Measurements from ENCODE around the gene ZGPAT. TPM values are rescaled to one million over a fixed set of nuclear protein-coding genes. Genes with fewer than 3 reads are reported as not detected.

ZGPAT gene
- total RNA-seq, 1 donor, result 14.0 TPM

GRCh38 chr20:63686492-63687321 is 21.1 kb upstream of the ZGPAT start:
- Histone ChIP-seq H3K9me3 (ENCODE audit: low read depth, low read length) (no peaks in the 10 kb centered on the region), H3K27me3 (ENCODE audit: insufficient read depth, low read length) (no peaks in the 10 kb centered on the region), H3K4me3 (ENCODE audit: low read length) (no peak overlapping the region), H3K4me1 (ENCODE audit: insufficient read depth, low read length) (peaks cover 33% of the 10 kb centered on the region)

- H3K4me1 ChIP-seq (ENCODE audit: insufficient read depth, low read length), result peaks cover 33% of the 10 kb centered on the region
These were observed 20.2 kb upstream of the ZGPAT start for GRCh38 chr20:63687419-63688178.

GRCh38 chr20:63688228-63689045 is 19.4 kb upstream of the ZGPAT start:
- Histone ChIP-seq H3K9me3 (ENCODE audit: low read depth, low read length) (no peaks in the 10 kb centered on the region), H3K4me1 (ENCODE audit: insufficient read depth, low read length) (peaks cover 33% of the 10 kb centered on the region), H3K27me3 (ENCODE audit: insufficient read depth, low read length) (no peaks in the 10 kb centered on the region), H3K4me3 (ENCODE audit: low read length) (no peak overlapping the region)

More at GRCh38 chr20:63687419-63688178, 20.2 kb upstream of the ZGPAT start:
- H3K4me3 ChIP-seq (ENCODE audit: low read length), result no peak overlapping the region
- H3K9me3 ChIP-seq (ENCODE audit: low read depth, low read length), result no peaks in the 10 kb centered on the region
- no peaks in the 10 kb centered on the region for H3K27me3 ChIP-seq (ENCODE audit: insufficient read depth, low read length)

- Histone ChIP-seq H3K4me1 (ENCODE audit: insufficient read depth, low read length) (peaks cover 33% of the 10 kb centered on the region), H3K4me3 (ENCODE audit: low read length) (no peak overlapping the region), H3K27me3 (ENCODE audit: insufficient read depth, low read length) (no peaks in the 10 kb centered on the region), H3K9me3 (ENCODE audit: low read depth, low read length) (no peaks in the 10 kb centered on the region)
These were observed 18.5 kb upstream of the ZGPAT start for GRCh38 chr20:63689046-63690002.

GRCh38 chr20:63690003-63690897 is 17.6 kb upstream of the ZGPAT start:
- H3K9me3 ChIP-seq (ENCODE audit: low read depth, low read length), result no peaks in the 10 kb centered on the region
- no peak overlapping the region for H3K4me3 ChIP-seq (ENCODE audit: low read length)
- no peaks in the 10 kb centered on the region for H3K27me3 ChIP-seq (ENCODE audit: insufficient read depth, low read length)
- peaks cover 28% of the 10 kb centered on the region for H3K4me1 ChIP-seq (ENCODE audit: insufficient read depth, low read length)

- Histone ChIP-seq H3K9me3 (ENCODE audit: low read depth, low read length) (no peaks in the 10 kb centered on the region), H3K4me1 (ENCODE audit: insufficient read depth, low read length) (peaks cover 24% of the 10 kb centered on the region), H3K27me3 (ENCODE audit: insufficient read depth, low read length) (no peaks in the 10 kb centered on the region), H3K4me3 (ENCODE audit: low read length) (no peak overlapping the region)
These were observed 16.7 kb upstream of the ZGPAT start for GRCh38 chr20:63690898-63691710.

- Histone ChIP-seq H3K9me3 (ENCODE audit: low read depth, low read length) (no peaks in the 10 kb centered on the region), H3K4me3 (ENCODE audit: low read length) (no peak overlapping the region), H3K27me3 (ENCODE audit: insufficient read depth, low read length) (no peaks in the 10 kb centered on the region), H3K4me1 (ENCODE audit: insufficient read depth, low read length) (peaks cover 22% of the 10 kb centered on the region)
These were observed 16.0 kb upstream of the ZGPAT start for GRCh38 chr20:63691711-63692435.

GRCh38 chr20:63692436-63693082 is 15.3 kb upstream of the ZGPAT start:
- no peak overlapping the region for H3K4me3 ChIP-seq (ENCODE audit: low read length)
- H3K9me3 ChIP-seq (ENCODE audit: low read depth, low read length), result no peaks in the 10 kb centered on the region
- H3K4me1 ChIP-seq (ENCODE audit: insufficient read depth, low read length), result peaks cover 22% of the 10 kb centered on the region
- no peaks in the 10 kb centered on the region for H3K27me3 ChIP-seq (ENCODE audit: insufficient read depth, low read length)

- H3K4me1 ChIP-seq (ENCODE audit: insufficient read depth, low read length), result peaks cover 18% of the 10 kb centered on the region
- no peak overlapping the region for H3K4me3 ChIP-seq (ENCODE audit: low read length)
- H3K27me3 ChIP-seq (ENCODE audit: insufficient read depth, low read length), result no peaks in the 10 kb centered on the region
- H3K9me3 ChIP-seq (ENCODE audit: low read depth, low read length), result no peaks in the 10 kb centered on the region
These were observed 14.6 kb upstream of the ZGPAT start for GRCh38 chr20:63693083-63693732.

GRCh38 chr20:63693733-63694583 is 13.9 kb upstream of the ZGPAT start:
- no peaks in the 10 kb centered on the region for H3K27me3 ChIP-seq (ENCODE audit: insufficient read depth, low read length)
- no peaks in the 10 kb centered on the region for H3K9me3 ChIP-seq (ENCODE audit: low read depth, low read length)
- H3K4me3 ChIP-seq (ENCODE audit: low read length), result no peak overlapping the region
- peaks cover 18% of the 10 kb centered on the region for H3K4me1 ChIP-seq (ENCODE audit: insufficient read depth, low read length)
